OCI-LY7 (cell line): ENCODE data around the gene ZNF474. TPM values are rescaled to one million over a fixed set of nuclear protein-coding genes. Genes with fewer than 3 reads are reported as not detected.

ENCODE experiments used
- BruUV-seq: library from RNA; stranded (reverse); fragments of 400-500 nt; replicated peaks from 2 replicates; lab custom pipeline; 2021; lab: Mats Ljungman, UMichigan
- CTCF ChIA-PET: fragments of 300-600 bp; sonication (Branson Sonifier 250); formaldehyde crosslinking; loops from one replicate; lab custom pipeline; 2022; ENCODE audit warnings: antibody characterized with exemption; ENCODE audit not compliant: unreplicated experiment; lab: Charles Lee
- POLR2A ChIA-PET: fragments of 300-600 bp; sonication (Branson Sonifier 250); formaldehyde crosslinking; loops from one replicate; lab custom pipeline; 2022; ENCODE audit warnings: antibody characterized with exemption; lab: Charles Lee
- DNase-seq: peaks from one replicate; pipeline ENCODE4 v3.0.0-alpha.2; 2015; ENCODE audit warnings: low spot score
- H2AFZ ChIP-seq: fragments of 200-600 bp; sonication (generic), shearing (Covaris generic); 2 replicates; pipeline ENCODE4 v1.6.1; 2014; ENCODE audit warnings: mild to moderate bottlenecking, antibody characterized with exemption, low read length, moderate library complexity
- H3K27ac ChIP-seq: fragments of 200-600 bp; sonication (generic); 2 replicates; pipeline ENCODE4 v1.5.1; 2014; ENCODE audit warnings: mixed run types, low read depth, mild to moderate bottlenecking, moderate library complexity, low read length, inconsistent platforms; ENCODE audit not compliant: poor library complexity, severe bottlenecking
- H3K36me3 ChIP-seq: fragments of 200-600 bp; sonication (generic); 2 replicates; pipeline ENCODE4 v1.6.1; 2014; ENCODE audit warnings: mild to moderate bottlenecking, antibody characterized with exemption, low read length, moderate library complexity, mixed read lengths; ENCODE audit not compliant: insufficient read depth
- H3K4me1 ChIP-seq: fragments of 200-600 bp; sonication (generic); 2 replicates; pipeline ENCODE4 v1.5.1; 2014; ENCODE audit warnings: mild to moderate bottlenecking, low read length; ENCODE audit not compliant: insufficient read depth, poor library complexity, severe bottlenecking
- H3K4me2 ChIP-seq: fragments of 200-600 bp; sonication (generic); 2 replicates; pipeline ENCODE4 v1.6.1; 2014; ENCODE audit warnings: mild to moderate bottlenecking, low read length
- H3K4me3 ChIP-seq: fragments of 200-600 bp; sonication (generic); 2 replicates; pipeline ENCODE4 v1.5.1; 2014; ENCODE audit warnings: mild to moderate bottlenecking, low read depth, low read length; ENCODE audit not compliant: poor library complexity, severe bottlenecking
- H3K79me2 ChIP-seq: fragments of 200-600 bp; sonication (generic); 2 replicates; pipeline ENCODE4 v1.6.1; 2016; ENCODE audit warnings: low read depth, mild to moderate bottlenecking, low read length, moderate library complexity, mixed read lengths; ENCODE audit not compliant: insufficient read depth
- H3K9me2 ChIP-seq: fragments of 200-600 bp; sonication (generic); 2 replicates; pipeline ENCODE4 v1.6.1; 2016; ENCODE audit warnings: mild to moderate bottlenecking, low read length, mixed read lengths; ENCODE audit not compliant: insufficient read depth
- H3K9me3 ChIP-seq: fragments of 200-600 bp; sonication (generic); 2 replicates; pipeline ENCODE4 v1.6.1; 2014; ENCODE audit warnings: mild to moderate bottlenecking, mixed run types, low read length, mixed read lengths
- H4K20me1 ChIP-seq: fragments of 200-600 bp; sonication (generic); 2 replicates; pipeline ENCODE4 v1.6.1; 2014; ENCODE audit warnings: mild to moderate bottlenecking, antibody characterized with exemption, low read length, moderate library complexity, mixed read lengths; ENCODE audit not compliant: insufficient read depth
- EZH2phosphoT487 ChIP-seq: fragments of 200-600 bp; sonication (generic); IDR thresholded peaks from 2 replicates; pipeline ENCODE4 v1.6.1; 2018; ENCODE audit warnings: low read depth, borderline replicate concordance, mild to moderate bottlenecking, mixed run types, antibody characterized with exemption, low read length, moderate library complexity, mixed read lengths
- intact Hi-C: fragments of 100-400 bp; cut with micrococcal nuclease; formaldehyde crosslinking; loops from one replicate; pipeline ENCODE4 v1.10.0; 2022; ENCODE audit not compliant: unreplicated experiment
- total RNA-seq, 2 experiments: library from RNA; depleted of rRNA in 1 of 2; stranded (reverse); fragments of >200 nt in 1 of 2; shearing (Covaris generic) in 1 of 2; gene quantifications; 2 replicates each; pipeline ENCODE4 v1.2.3, GENCODE V29; 2014 to 2022
- TF ChIP-seq, protein P1 (sequence below): fragments of 200-600 bp; sonication (generic); conservative IDR thresholded peaks from 2 replicates; pipeline ENCODE4 v1.5.1; 2014; ENCODE audit warnings: mild to moderate bottlenecking, antibody characterized with exemption, low read length, moderate library complexity, mixed read lengths

ZNF474 gene
- total RNA-seq, 2 experiments from 2014 or later, result not detected

DNA sequence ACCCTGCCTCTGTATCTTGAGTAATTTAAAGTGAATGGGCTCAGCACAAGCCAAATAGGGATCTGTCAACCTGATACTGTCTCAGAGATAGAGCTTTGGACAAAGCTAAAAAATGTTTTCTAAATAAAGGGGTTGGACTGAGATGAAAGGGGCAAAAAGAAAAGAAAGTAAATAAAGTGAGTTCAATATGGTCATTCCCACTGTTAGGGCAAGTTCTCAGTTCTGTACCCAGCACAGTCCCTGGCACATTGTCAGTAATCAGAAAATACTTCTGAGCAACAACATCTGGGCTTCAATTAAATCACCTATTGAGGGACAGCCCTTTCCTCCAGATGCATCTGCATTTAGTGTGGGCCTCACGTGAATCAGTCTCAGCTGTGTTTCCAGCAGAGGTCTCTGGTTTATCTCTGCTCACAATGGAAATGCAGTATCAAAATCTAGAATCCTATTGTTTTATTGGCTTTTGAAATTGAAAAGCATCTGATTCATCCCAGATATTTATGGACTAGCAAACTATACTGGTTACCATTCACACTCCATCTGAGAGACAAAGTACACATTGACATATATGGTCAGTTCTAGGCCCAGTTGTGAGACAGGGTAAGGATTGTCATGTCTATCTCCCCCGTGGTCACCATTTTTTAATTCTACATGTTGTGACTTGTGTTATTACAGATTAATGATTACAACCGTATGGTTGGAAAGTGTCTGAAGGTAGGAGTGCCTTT lies 35.6 kb downstream of the ZNF474 start:
- DNase-seq, result no peak
- Histone ChIP-seq H3K27ac (no peak overlapping the region), H3K79me2 (no peaks in the 10 kb centered on the region), H3K4me1 (no peaks in the 10 kb centered on the region), H3K4me3 (no peak overlapping the region), H4K20me1 (no peaks in the 10 kb centered on the region), H3K36me3 (no peaks in the 10 kb centered on the region), H3K9me3 (no peaks in the 10 kb centered on the region), H2AFZ (no peak overlapping the region), H3K9me2 (no peaks in the 10 kb centered on the region), H3K4me2 (no peak overlapping the region)
- BruUV-seq, result no TSS peak
- CTCF ChIA-PET, result no interaction called here
- intact Hi-C loops, result no loop called here
- TF ChIP-seq, protein P1, sequence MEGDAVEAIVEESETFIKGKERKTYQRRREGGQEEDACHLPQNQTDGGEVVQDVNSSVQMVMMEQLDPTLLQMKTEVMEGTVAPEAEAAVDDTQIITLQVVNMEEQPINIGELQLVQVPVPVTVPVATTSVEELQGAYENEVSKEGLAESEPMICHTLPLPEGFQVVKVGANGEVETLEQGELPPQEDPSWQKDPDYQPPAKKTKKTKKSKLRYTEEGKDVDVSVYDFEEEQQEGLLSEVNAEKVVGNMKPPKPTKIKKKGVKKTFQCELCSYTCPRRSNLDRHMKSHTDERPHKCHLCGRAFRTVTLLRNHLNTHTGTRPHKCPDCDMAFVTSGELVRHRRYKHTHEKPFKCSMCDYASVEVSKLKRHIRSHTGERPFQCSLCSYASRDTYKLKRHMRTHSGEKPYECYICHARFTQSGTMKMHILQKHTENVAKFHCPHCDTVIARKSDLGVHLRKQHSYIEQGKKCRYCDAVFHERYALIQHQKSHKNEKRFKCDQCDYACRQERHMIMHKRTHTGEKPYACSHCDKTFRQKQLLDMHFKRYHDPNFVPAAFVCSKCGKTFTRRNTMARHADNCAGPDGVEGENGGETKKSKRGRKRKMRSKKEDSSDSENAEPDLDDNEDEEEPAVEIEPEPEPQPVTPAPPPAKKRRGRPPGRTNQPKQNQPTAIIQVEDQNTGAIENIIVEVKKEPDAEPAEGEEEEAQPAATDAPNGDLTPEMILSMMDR, result no peak
- no peak for TF ChIP-seq EZH2phosphoT487
- POLR2A ChIA-PET, result interaction anchor here (0.6 to 0.8 kb wide), 2 partner anchors 11 to 1276 kb away, joined by 3 read pairs; no protein-coding TSS in a partner anchor

DNA sequence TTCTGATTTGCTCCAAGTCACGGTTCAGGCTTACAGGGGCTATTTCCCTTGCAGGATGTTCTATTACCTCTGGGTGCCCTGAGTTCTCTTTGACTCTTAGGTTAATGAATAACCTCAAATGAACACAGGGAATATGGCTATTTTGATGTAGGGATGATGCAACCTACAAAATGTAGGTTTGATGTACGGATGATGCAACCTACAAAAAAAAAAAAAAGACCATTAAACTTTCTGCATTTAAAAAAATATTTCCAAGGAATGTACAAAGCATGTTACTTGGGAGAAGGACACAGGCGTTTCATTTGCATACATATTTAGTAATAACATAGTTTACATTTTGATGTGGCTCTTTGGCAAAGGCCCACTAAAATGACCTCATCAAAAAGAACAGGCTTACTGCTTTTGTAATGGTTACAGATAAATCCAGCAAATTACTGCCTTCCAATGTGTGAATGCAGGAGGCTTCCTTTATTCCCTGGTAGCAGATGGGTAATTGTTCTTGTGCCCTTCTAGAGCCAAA lies 36.3 kb downstream of the ZNF474 start:
- Histone ChIP-seq H3K79me2 (no peaks in the 10 kb centered on the region), H4K20me1 (no peaks in the 10 kb centered on the region), H3K4me3 (no peak overlapping the region), H3K9me3 (no peaks in the 10 kb centered on the region), H3K4me2 (no peak overlapping the region), H3K36me3 (no peaks in the 10 kb centered on the region), H2AFZ (no peak overlapping the region), H3K9me2 (no peaks in the 10 kb centered on the region), H3K4me1 (no peaks in the 10 kb centered on the region), H3K27ac (no peak overlapping the region)
- ChIA-PET CTCF (no interaction called here), POLR2A (no interaction called here)
- DNase-seq, result no peak
- TF ChIP-seq EZH2phosphoT487, result no peak
- TF ChIP-seq, protein P1, result no peak
- BruUV-seq, result no TSS peak
- intact Hi-C loops, result no loop called here
